H9 (cell line): ENCODE measurements around the gene ACSBG1. TPM values are rescaled to one million over a fixed set of nuclear protein-coding genes. Genes with fewer than 3 reads are reported as not detected.

Experiments
- DNase-seq: peaks from one replicate; pipeline ENCODE4 v3.0.0-alpha.2; 2017
- H2AFZ ChIP-seq: one replicate; pipeline ENCODE4 v1.6.1; 2013; ENCODE audit warnings: mild to moderate bottlenecking, low read length, control low read depth, moderate library complexity
- H2AK5ac ChIP-seq: 2 replicates; pipeline ENCODE4 v1.6.1; 2013; ENCODE audit warnings: low read length, control low read depth, mixed read lengths; ENCODE audit not compliant: insufficient read length
- H2BK120ac ChIP-seq: one replicate; pipeline ENCODE4 v1.6.1; 2013; ENCODE audit warnings: low read depth, mild to moderate bottlenecking, low read length, control low read depth, inconsistent platforms; ENCODE audit not compliant: poor library complexity, severe bottlenecking
- H2BK12ac ChIP-seq: 2 replicates; pipeline ENCODE4 v1.6.1; 2013; ENCODE audit warnings: low read length, control low read depth, mixed read lengths, low read depth; ENCODE audit not compliant: insufficient read length
- H2BK15ac ChIP-seq: 2 replicates; pipeline ENCODE4 v1.6.1; 2013; ENCODE audit warnings: low read depth, low read length, control low read depth
- H2BK20ac ChIP-seq: one replicate; pipeline ENCODE4 v1.6.1; 2013; ENCODE audit warnings: low read depth, mild to moderate bottlenecking, low read length, control low read depth, inconsistent platforms; ENCODE audit not compliant: poor library complexity, severe bottlenecking
- H2BK5ac ChIP-seq: 2 replicates; pipeline ENCODE4 v1.6.1; 2013; ENCODE audit warnings: low read length, control low read depth, mixed read lengths; ENCODE audit not compliant: insufficient read length
- H3K14ac ChIP-seq: 2 replicates; pipeline ENCODE4 v1.6.1; 2013; ENCODE audit warnings: low read length, control low read depth; ENCODE audit not compliant: insufficient read depth
- H3K18ac ChIP-seq: 2 replicates; pipeline ENCODE4 v1.6.1; 2013; ENCODE audit warnings: low read depth, mild to moderate bottlenecking, mixed read lengths, low read length, control low read depth; ENCODE audit not compliant: insufficient read length
- H3K23ac ChIP-seq: 2 replicates; pipeline ENCODE4 v1.6.1; 2013; ENCODE audit warnings: low read length, control low read depth, mixed read lengths, low read depth; ENCODE audit not compliant: insufficient read length
- H3K23me2 ChIP-seq: 2 replicates; pipeline ENCODE4 v1.6.1; 2013; ENCODE audit warnings: low read depth, mild to moderate bottlenecking, mixed read lengths, low read length, control low read depth; ENCODE audit not compliant: insufficient read length, poor library complexity, severe bottlenecking
- H3K27ac ChIP-seq: 2 replicates; pipeline ENCODE4 v1.5.1; 2013; ENCODE audit warnings: low read length, control low read depth, mixed read lengths, low read depth; ENCODE audit not compliant: insufficient read length
- H3K27me3 ChIP-seq: 2 replicates; pipeline ENCODE4 v1.6.1; 2013; ENCODE audit warnings: low read length, control low read depth, inconsistent platforms; ENCODE audit not compliant: insufficient read depth
- H3K4ac ChIP-seq: 2 replicates; pipeline ENCODE4 v1.6.1; 2013; ENCODE audit warnings: low read depth, mild to moderate bottlenecking, control low read depth, inconsistent platforms, low read length, moderate library complexity
- H3K4me1 ChIP-seq: 2 replicates; pipeline ENCODE4 v1.6.1; 2013; ENCODE audit warnings: low read length, control low read depth, inconsistent platforms; ENCODE audit not compliant: insufficient read depth
- H3K4me2 ChIP-seq: 2 replicates; pipeline ENCODE4 v1.6.1; 2013; ENCODE audit warnings: low read length, control low read depth, mixed read lengths; ENCODE audit not compliant: insufficient read length, insufficient read depth
- H3K56ac ChIP-seq: 2 replicates; pipeline ENCODE4 v1.6.1; 2013; ENCODE audit warnings: low read depth, mild to moderate bottlenecking, mixed read lengths, low read length, control low read depth; ENCODE audit not compliant: insufficient read length
- H3K79me1 ChIP-seq: 2 replicates; pipeline ENCODE4 v1.6.1; 2013; ENCODE audit warnings: low read depth, mild to moderate bottlenecking, moderate library complexity, low read length, control low read depth, inconsistent platforms; ENCODE audit not compliant: insufficient read depth, poor library complexity, severe bottlenecking
- H3K79me2 ChIP-seq: 2 replicates; pipeline ENCODE4 v1.6.1; 2013; ENCODE audit warnings: low read length, control low read depth, inconsistent platforms; ENCODE audit not compliant: insufficient read depth
- H3K9ac ChIP-seq: 2 replicates; pipeline ENCODE4 v1.6.1; 2013; ENCODE audit warnings: low read length, control low read depth, mixed read lengths; ENCODE audit not compliant: insufficient read length; ENCODE audit errors: extremely low read depth
- H3K9me3 ChIP-seq: one replicate; pipeline ENCODE4 v1.6.1; 2013; ENCODE audit warnings: low read depth, low read length, inconsistent platforms; ENCODE audit not compliant: control insufficient read depth
- H3T11ph ChIP-seq: one replicate; pipeline ENCODE4 v1.6.1; 2013; ENCODE audit warnings: mild to moderate bottlenecking, low read length, control low read depth, inconsistent platforms
- H4K20me1 ChIP-seq: one replicate; pipeline ENCODE4 v1.6.1; 2013; ENCODE audit not compliant: control insufficient read depth, insufficient read length, insufficient read depth
- H4K5ac ChIP-seq: 2 replicates; pipeline ENCODE4 v1.6.1; 2013; ENCODE audit warnings: low read depth, mild to moderate bottlenecking, mixed read lengths, low read length, control low read depth; ENCODE audit not compliant: insufficient read length
- H4K8ac ChIP-seq: replicated peaks from 2 replicates; pipeline ENCODE4 v1.6.1; 2013; ENCODE audit warnings: low read length, control low read depth, mixed read lengths, low read depth; ENCODE audit not compliant: insufficient read length
- H4K91ac ChIP-seq: 2 replicates; pipeline ENCODE4 v1.6.1; 2013; ENCODE audit warnings: low read depth, mild to moderate bottlenecking, moderate library complexity, mixed read lengths, low read length, control low read depth; ENCODE audit not compliant: insufficient read length
- H3K27ac Mint-ChIP-seq, 3 experiments: 2 replicates in 2 of 3; 3 replicates in 1 of 3; pipeline ENCODE4 v1.8.0; 2020 to 2021; ENCODE audit warnings: mixed read lengths in 3 of 3, mild to moderate bottlenecking in 1 of 3, moderate library complexity in 1 of 3
- H3K27me3 Mint-ChIP-seq: 2 replicates; pipeline ENCODE4 v1.8.0; 2021; ENCODE audit warnings: low read depth, mild to moderate bottlenecking, moderate library complexity, mixed read lengths
- H3K36me3 Mint-ChIP-seq, 3 experiments: 2 replicates in 2 of 3; 3 replicates in 1 of 3; pipeline ENCODE4 v1.8.0; 2020 to 2021; ENCODE audit warnings: low read depth in 3 of 3, mixed read lengths in 3 of 3; ENCODE audit not compliant: insufficient read depth in 1 of 3
- H3K4me1 Mint-ChIP-seq, 2 experiments: 2 replicates each; pipeline ENCODE4 v1.8.0; 2020; ENCODE audit warnings: mixed read lengths in 2 of 2
- H3K4me3 Mint-ChIP-seq, 2 experiments: 2 replicates in 1 of 2; 3 replicates in 1 of 2; pipeline ENCODE4 v1.8.0; 2020 to 2021; ENCODE audit warnings: mild to moderate bottlenecking in 2 of 2, mixed read lengths in 2 of 2, moderate library complexity in 1 of 2
- H3K9me3 Mint-ChIP-seq, 2 experiments: 2 replicates in 1 of 2; 3 replicates in 1 of 2; pipeline ENCODE4 v1.8.0; 2020; ENCODE audit warnings: mild to moderate bottlenecking in 2 of 2, mixed read lengths in 2 of 2, moderate library complexity in 1 of 2
- WGBS: extraction: QIAGEN DNeasy Blood & Tissue Kit; methylation state at CpG from one replicate; pipeline ENCODE4 v1.1.7; 2013; ENCODE audit warnings: missing lambda C conversion rate, low lambda C conversion rate, mixed read lengths; ENCODE audit not compliant: insufficient read length; ENCODE audit errors: extremely low coverage; 5-methylcytosine and 5-hydroxymethylcytosine counted together
- total RNA-seq: library from RNA; stranded (reverse); gene quantifications from 2 replicates; pipeline ENCODE4 v1.2.1, GENCODE V29; 2021
- TF ChIP-seq, protein P1 (sequence below): fragments of 200-600 bp; sonication (generic); conservative IDR thresholded peaks from 3 replicates; pipeline ENCODE4 v1.8.0; 2021; ENCODE audit warnings: antibody characterized with exemption, mild to moderate bottlenecking

Gene ACSBG1
- total RNA-seq, 1 experiment from 2014 or later = 2.2 TPM

DNA sequence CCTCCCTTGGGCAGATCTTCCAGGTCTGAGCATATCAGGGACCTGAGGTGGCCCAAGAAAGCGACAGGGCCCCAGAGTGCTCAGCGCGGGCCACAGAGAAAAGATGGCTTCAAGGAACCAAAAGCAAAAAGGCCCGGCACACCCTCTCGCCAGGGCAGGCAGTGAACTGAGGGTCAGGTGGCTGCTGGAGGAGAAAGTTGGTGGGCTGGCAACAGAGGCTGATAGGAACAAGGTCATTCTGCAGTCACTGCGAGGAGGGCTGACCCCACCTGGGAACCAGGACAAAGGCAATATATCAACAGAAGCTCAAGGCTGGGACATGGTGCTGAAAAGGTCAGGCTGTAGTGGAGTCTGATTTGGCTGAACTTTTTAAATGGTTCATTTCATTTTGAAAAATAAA, 2.8 kb upstream of the ACSBG1 start:
- Mint-ChIP-seq H3K27ac (peak overlapping the region in 1 of 3 experiments; percentile 73; a peak in 2 of 7 replicates), H3K36me3 (no peaks in the 10 kb centered on the region; a peak in 2 of 7 replicates), H3K27me3 (peaks cover 3% of the 10 kb centered on the region; the same call in 1 of the 2 replicates), H3K4me3 (no peak overlapping the region; a peak in 1 of 5 replicates), H3K4me1 (peaks cover 28 to 32% of the 10 kb centered on the region in 2 experiments), H3K9me3 (peaks cover 0 to 3% of the 10 kb centered on the region in 2 experiments; a peak in 2 of 5 replicates)
- Histone ChIP-seq H3K4me2 (no peak overlapping the region), H2BK12ac (no peak overlapping the region), H3K27ac (no peak overlapping the region), H2AFZ (no peak overlapping the region), H4K8ac (no peak overlapping the region), H2BK15ac (no peak overlapping the region), H3K9me3 (no peaks in the 10 kb centered on the region), H3K23me2 (no peaks in the 10 kb centered on the region), H3K56ac (no peak overlapping the region), H3K79me1 (no peaks in the 10 kb centered on the region), H3K4ac (no peak overlapping the region), H4K5ac (no peak overlapping the region), H2BK120ac (no peak overlapping the region), H4K91ac (no peak overlapping the region), H2BK5ac (no peak overlapping the region), H3K14ac (no peak overlapping the region), H3T11ph (no peak overlapping the region), H3K23ac (no peak overlapping the region), H3K4me1 (peaks cover 4% of the 10 kb centered on the region; the same call in 1 of the 2 replicates), H2AK5ac (no peak overlapping the region), H4K20me1 (no peaks in the 10 kb centered on the region), H3K79me2 (no peaks in the 10 kb centered on the region), H3K27me3 (no peaks in the 10 kb centered on the region), H3K18ac (no peak overlapping the region), H2BK20ac (no peak overlapping the region), H3K9ac (no peak overlapping the region)
- TF ChIP-seq, protein P1, sequence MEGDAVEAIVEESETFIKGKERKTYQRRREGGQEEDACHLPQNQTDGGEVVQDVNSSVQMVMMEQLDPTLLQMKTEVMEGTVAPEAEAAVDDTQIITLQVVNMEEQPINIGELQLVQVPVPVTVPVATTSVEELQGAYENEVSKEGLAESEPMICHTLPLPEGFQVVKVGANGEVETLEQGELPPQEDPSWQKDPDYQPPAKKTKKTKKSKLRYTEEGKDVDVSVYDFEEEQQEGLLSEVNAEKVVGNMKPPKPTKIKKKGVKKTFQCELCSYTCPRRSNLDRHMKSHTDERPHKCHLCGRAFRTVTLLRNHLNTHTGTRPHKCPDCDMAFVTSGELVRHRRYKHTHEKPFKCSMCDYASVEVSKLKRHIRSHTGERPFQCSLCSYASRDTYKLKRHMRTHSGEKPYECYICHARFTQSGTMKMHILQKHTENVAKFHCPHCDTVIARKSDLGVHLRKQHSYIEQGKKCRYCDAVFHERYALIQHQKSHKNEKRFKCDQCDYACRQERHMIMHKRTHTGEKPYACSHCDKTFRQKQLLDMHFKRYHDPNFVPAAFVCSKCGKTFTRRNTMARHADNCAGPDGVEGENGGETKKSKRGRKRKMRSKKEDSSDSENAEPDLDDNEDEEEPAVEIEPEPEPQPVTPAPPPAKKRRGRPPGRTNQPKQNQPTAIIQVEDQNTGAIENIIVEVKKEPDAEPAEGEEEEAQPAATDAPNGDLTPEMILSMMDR = no peak
- DNase-seq = no peak
- WGBS = no CpG with 5 or more reads among the region's 6 CpGs
